HG03469 (cell line): Measurements from ENCODE around the gene CCL20.
"Not testable (repeated sequence)": the region's sequence is repeated elsewhere in the genome, so short reads cannot be mapped to it uniquely, and the experiment has no call there.

Source experiments
- ATAC-seq: cut with Tn5 transposase; IDR thresholded peaks from one replicate; pipeline ENCODE4 v1.9.1; 2021; ENCODE audit warnings: mild to moderate bottlenecking, moderate library complexity, moderate number of reproducible peaks; ENCODE audit not compliant: unreplicated experiment

Gene CCL20

GRCh38 chr2:227828477-227828912 is 14.9 kb downstream of the CCL20 start:
- ATAC-seq, result no peak

- no peak for ATAC-seq
These were observed 15.7 kb downstream of the CCL20 start for GRCh38 chr2:227829337-227829736.

- no peak for ATAC-seq
These were observed 20.8 kb downstream of the CCL20 start for GRCh38 chr2:227834423-227834822.

DNA sequence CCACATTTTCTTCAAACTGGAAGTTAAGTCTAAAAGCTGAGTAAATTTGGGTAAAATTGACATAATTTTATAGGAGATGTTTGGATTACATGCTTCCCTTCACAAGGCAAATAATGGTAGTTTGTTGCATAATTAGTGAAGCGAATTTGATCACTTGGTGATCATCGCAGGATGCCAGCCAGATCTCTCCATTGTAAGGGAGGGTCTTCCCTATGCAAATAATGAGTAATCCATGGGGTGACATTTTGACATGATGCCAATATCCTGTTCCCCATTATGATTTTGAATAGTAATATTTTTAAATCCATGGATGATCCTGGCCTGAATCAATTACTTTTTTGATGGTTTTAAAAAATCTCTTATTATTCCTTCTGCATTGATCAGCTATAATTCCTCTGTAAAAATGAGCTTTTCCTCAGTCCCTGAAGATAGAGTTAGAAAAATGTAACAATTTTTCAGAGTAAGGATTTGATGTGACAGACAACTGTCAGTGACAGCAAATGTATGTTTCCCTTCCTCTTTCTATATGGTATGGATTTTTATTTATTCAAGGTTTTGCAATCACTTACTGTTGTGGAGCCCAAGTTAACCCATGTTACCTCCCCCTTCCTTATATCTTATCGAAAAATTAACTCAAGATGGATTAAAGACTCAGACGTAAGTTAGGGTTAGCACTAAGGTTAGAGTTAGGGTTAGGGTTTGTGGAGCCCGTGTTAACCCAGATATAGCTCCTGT is 21.4 kb downstream of the CCL20 start:
- ATAC-seq, result no peak

DNA sequence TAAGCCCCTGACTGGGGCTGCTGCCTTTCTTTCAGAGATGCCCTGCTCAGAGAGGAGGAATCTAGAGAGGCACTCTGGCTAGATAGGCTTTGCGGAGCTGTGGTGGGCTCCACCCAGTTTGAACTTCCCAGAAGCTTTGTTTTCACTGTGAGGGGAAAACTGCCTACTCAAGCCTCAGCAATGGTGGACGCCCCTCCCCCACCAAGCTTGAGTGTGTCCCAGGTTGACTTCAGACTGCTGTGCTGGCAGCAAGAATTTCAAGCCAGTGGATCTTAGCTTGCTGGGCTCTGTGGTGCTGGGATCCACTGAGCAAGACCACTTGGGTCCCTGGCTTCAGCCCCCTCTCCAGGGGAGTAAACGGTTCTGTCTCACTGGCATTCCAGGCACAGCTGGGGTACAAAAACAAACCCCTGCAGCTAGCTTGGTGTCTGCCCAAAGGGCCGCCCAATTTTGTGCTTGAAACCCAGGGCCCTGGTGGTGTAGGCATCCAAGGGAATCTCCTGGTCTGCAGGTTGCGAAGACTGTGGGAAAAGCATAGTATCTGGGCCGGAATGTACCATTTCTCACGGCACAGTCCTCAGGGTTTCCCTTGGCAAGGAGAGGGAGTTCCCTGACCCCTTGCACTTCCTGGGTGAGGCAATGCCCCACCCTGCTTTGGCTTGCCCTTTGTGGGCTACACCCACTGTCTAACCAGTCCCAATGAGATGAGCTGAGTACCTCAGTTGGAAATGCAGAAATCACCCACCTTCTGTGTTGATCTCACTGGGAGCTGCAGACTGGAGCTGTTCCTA is 25.9 kb downstream of the CCL20 start:
- ATAC-seq, result not testable (repeated sequence)

GRCh38 chr2:227846831-227847230 is 33.2 kb downstream of the CCL20 start:
- ATAC-seq, result no peak

DNA sequence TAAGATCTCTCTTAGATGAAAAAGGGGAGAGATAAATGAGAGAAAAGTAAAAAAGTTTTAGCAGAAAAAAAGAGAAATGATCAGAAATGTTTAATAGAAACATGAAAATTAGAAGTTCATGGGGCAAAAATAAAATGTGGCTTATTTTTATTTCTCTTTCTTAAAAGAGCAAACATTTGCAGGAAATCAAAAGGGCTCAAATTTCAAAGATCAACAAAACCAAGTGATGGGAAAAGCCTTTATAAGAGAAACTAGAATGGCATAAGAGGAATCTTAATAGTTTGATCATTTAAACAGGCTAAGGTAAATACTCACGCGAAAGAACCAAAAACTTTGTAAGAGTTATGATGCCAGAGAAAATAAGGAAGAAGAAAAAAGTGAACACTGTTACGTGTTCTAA is 34.5 kb downstream of the CCL20 start:
- no peak for ATAC-seq

GRCh38 chr2:227848586-227848985 is 34.9 kb downstream of the CCL20 start:
- peak; percentile 84 for ATAC-seq

- no peak for ATAC-seq
These were observed 36.3 kb downstream of the CCL20 start for GRCh38 chr2:227849906-227850305.

GRCh38 chr2:227853204-227853629 is 39.6 kb downstream of the CCL20 start:
- ATAC-seq, result no peak

GRCh38 chr2:227853765-227854271 is 40.2 kb downstream of the CCL20 start:
- ATAC-seq, result no peak

- ATAC-seq, result no peak
These were observed 41.8 kb downstream of the CCL20 start for GRCh38 chr2:227855440-227855839.

GRCh38 chr2:227856697-227857096 is 43.1 kb downstream of the CCL20 start:
- no peak for ATAC-seq

DNA sequence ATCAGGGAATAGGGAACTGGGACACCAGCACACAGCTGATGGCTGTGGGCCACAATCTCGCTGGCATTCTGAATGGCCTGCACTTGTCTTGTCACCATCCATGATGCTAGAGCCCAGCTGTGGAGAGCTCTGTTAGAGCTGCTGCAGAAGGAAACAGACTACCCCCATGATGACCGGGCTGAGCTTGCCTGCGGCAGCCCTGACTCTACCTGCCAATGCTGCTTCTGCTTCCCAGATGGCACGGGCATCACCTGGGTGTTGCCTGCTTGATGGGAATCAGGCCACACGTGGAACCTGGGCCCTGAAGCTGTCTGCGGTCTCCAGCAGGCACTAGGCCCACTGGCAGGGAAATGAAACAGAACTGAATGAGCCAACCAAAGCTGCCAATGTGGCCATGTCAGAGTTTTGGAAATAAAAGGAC is 46.6 kb downstream of the CCL20 start:
- ATAC-seq, result no peak

GRCh38 chr2:227861011-227861410 is 47.4 kb downstream of the CCL20 start:
- no peak for ATAC-seq

- ATAC-seq, result no peak
These were observed 48.6 kb downstream of the CCL20 start for GRCh38 chr2:227862227-227862740.

GRCh38 chr2:227862741-227863588 is 49.3 kb downstream of the CCL20 start:
- no peak for ATAC-seq

DNA sequence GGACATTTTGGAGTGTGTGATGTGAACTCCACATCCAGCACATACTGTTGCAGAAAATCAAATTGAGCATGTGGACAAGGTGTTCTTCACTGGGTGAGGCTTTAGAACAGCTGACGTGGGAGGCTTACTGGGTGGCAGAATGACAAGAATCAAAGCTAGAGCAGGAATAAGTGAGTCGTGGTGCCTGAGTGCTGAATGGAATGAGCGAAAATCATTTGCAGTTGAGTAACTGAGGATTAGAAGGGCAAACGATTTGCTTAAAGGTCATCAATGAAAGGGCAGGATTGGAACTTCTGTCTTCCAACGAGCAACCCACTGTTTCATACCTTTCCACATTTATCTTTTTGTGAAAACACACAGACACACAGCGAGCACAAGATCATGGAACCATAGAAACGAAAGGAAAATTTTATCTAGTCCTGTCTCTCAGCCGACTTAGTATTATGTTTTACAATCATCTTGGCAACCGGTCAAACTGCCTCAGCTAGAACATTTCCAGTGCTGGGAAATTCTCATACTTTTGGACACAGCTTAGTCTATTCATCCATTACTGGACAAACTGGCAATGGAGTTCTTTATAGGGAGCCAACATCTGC is 50.6 kb downstream of the CCL20 start:
- ATAC-seq, result no peak

DNA sequence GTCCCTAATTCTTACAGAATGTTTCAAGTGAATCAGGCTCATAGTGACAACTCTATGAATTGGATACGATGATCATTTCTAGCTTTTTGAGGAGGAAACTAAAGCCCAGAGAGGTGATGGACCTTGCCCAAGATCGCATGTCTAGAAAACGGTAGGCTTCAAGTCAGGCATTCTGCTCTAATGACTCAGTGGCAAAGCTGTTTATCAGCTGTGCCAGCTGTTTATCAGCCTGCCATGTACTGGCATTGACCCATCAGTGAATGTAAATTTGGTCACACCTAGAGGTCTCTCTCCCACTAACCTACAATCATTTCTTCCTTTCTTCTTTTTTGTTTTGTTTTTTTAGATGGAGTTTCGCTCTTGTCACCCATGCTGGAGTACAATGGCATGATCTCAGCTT is 51.6 kb downstream of the CCL20 start:
- ATAC-seq, result no peak
